SU-DHL-6 (cell line): ENCODE data around the gene ZNF14.
"Not testable (repeated sequence)": the region's sequence is repeated elsewhere in the genome, so short reads cannot be mapped to it uniquely, and the experiment has no call there.

Experiments
- H2AFZ ChIP-seq: fragments of 200-600 bp; sonication (generic); 2 replicates; pipeline ENCODE4 v1.6.1; 2014; ENCODE audit warnings: low read depth, mild to moderate bottlenecking, moderate library complexity, mixed read lengths, antibody characterized with exemption, low read length; ENCODE audit not compliant: severe bottlenecking
- H3F3A ChIP-seq: fragments of 200-600 bp; shearing (Covaris generic); 2 replicates; pipeline ENCODE4 v1.6.0; 2016; ENCODE audit warnings: antibody characterized with exemption, mild to moderate bottlenecking; ENCODE audit not compliant: insufficient read depth
- H3K27ac ChIP-seq: fragments of 200-600 bp; sonication (generic); 2 replicates; pipeline ENCODE4 v1.5.1; 2016; ENCODE audit warnings: low read depth, mild to moderate bottlenecking, low read length, moderate library complexity, mixed read lengths
- H3K27me3 ChIP-seq: fragments of 200-600 bp; sonication (generic), shearing (Covaris generic); 2 replicates; pipeline ENCODE4 v1.6.0; 2014; ENCODE audit warnings: mild to moderate bottlenecking, low read length
- H3K36me3 ChIP-seq: fragments of 200-600 bp; sonication (generic); 2 replicates; pipeline ENCODE4 v1.6.1; 2014; ENCODE audit warnings: mild to moderate bottlenecking, low read length, mixed read lengths
- H3K4me2 ChIP-seq: fragments of 300-600, 200-600 bp; shearing (Covaris generic), sonication (generic); 2 replicates; pipeline ENCODE4 v1.6.0; 2014; ENCODE audit warnings: low read length, low read depth, mild to moderate bottlenecking; ENCODE audit not compliant: poor library complexity, severe bottlenecking
- H3K4me3 ChIP-seq: fragments of 200-600 bp; sonication (generic); 2 replicates; pipeline ENCODE4 v1.5.1; 2014; ENCODE audit warnings: antibody characterized with exemption, low read length, mild to moderate bottlenecking, mixed read lengths; ENCODE audit not compliant: insufficient read depth, poor library complexity, severe bottlenecking
- H3K79me2 ChIP-seq: fragments of 200-600 bp; sonication (generic); 2 replicates; pipeline ENCODE4 v1.6.1; 2014; ENCODE audit warnings: mild to moderate bottlenecking, low read length, moderate library complexity; ENCODE audit not compliant: insufficient read depth
- H3K9ac ChIP-seq: fragments of 200-600 bp; sonication (generic); 2 replicates; pipeline ENCODE4 v1.7.0; 2014; ENCODE audit warnings: mild to moderate bottlenecking, low read length
- H3K9me2 ChIP-seq: fragments of 200-600 bp; sonication (generic); replicated peaks from 2 replicates; pipeline ENCODE4 v1.6.1; 2014; ENCODE audit warnings: low read length; ENCODE audit not compliant: insufficient read depth
- H3K9me3 ChIP-seq: fragments of 200-600 bp; sonication (generic); 2 replicates; pipeline ENCODE4 v1.6.1; 2014; ENCODE audit warnings: low read length, mixed read lengths; ENCODE audit not compliant: insufficient read depth
- H4K20me1 ChIP-seq: fragments of 200-600 bp; sonication (generic); 2 replicates; pipeline ENCODE4 v1.6.1; 2014; ENCODE audit warnings: low read depth, mild to moderate bottlenecking, antibody characterized with exemption, low read length, moderate library complexity, mixed read lengths
- EZH2phosphoT487 ChIP-seq: fragments of 200-600 bp; sonication (generic), shearing (Covaris generic); conservative IDR thresholded peaks from 2 replicates; pipeline ENCODE4 v1.6.1; 2018; ENCODE audit warnings: mild to moderate bottlenecking, antibody characterized with exemption, low read length, moderate library complexity, mixed read lengths
- TF ChIP-seq, protein P1 (sequence below): fragments of 200-600 bp; sonication (generic); IDR thresholded peaks from one replicate; pipeline ENCODE4 v1.5.1; 2017; ENCODE audit warnings: antibody characterized with exemption, mild to moderate bottlenecking, low read length, moderate library complexity; ENCODE audit not compliant: insufficient read depth, poor library complexity, severe bottlenecking

The ZNF14 gene

GRCh38 chr19:19710506-19710905 is 22.4 kb downstream of the ZNF14 start:
- Histone ChIP-seq H3K27ac (no peak overlapping the region), H4K20me1 (no peaks in the 10 kb centered on the region), H3K9me2 (no peaks in the 10 kb centered on the region), H3K79me2 (peaks cover 6% of the 10 kb centered on the region; the same call in 1 of the 2 replicates), H3F3A (peaks cover 13% of the 10 kb centered on the region; the same call in 1 of the 2 replicates), H3K4me3 (no peak overlapping the region), H3K4me2 (no peak overlapping the region), H3K9me3 (peaks cover 68% of the 10 kb centered on the region), H3K36me3 (peaks cover 59% of the 10 kb centered on the region), H2AFZ (no peak overlapping the region), H3K9ac (no peak overlapping the region), H3K27me3 (no peaks in the 10 kb centered on the region)
- TF ChIP-seq EZH2phosphoT487: no peak
- TF ChIP-seq, protein P1, sequence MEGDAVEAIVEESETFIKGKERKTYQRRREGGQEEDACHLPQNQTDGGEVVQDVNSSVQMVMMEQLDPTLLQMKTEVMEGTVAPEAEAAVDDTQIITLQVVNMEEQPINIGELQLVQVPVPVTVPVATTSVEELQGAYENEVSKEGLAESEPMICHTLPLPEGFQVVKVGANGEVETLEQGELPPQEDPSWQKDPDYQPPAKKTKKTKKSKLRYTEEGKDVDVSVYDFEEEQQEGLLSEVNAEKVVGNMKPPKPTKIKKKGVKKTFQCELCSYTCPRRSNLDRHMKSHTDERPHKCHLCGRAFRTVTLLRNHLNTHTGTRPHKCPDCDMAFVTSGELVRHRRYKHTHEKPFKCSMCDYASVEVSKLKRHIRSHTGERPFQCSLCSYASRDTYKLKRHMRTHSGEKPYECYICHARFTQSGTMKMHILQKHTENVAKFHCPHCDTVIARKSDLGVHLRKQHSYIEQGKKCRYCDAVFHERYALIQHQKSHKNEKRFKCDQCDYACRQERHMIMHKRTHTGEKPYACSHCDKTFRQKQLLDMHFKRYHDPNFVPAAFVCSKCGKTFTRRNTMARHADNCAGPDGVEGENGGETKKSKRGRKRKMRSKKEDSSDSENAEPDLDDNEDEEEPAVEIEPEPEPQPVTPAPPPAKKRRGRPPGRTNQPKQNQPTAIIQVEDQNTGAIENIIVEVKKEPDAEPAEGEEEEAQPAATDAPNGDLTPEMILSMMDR: no peak

- Histone ChIP-seq H3K79me2 (no peaks in the 10 kb centered on the region), H4K20me1 (no peaks in the 10 kb centered on the region), H3K4me3 (no peak overlapping the region), H3K9me2 (no peaks in the 10 kb centered on the region), H3K9ac (no peak overlapping the region), H3K36me3 (peaks cover 7% of the 10 kb centered on the region), H3K27ac (no peak overlapping the region), H3F3A (no peaks in the 10 kb centered on the region), H2AFZ (no peak overlapping the region), H3K4me2 (no peak overlapping the region), H3K9me3 (peaks cover 16% of the 10 kb centered on the region; the same call in 1 of the 2 replicates), H3K27me3 (no peaks in the 10 kb centered on the region)
- TF ChIP-seq, protein P1: no peak
- no peak for TF ChIP-seq EZH2phosphoT487
Observed at GRCh38 chr19:19704836-19705235, 28.1 kb downstream of the ZNF14 start.

GRCh38 chr19:19700493-19700892 is 32.4 kb downstream of the ZNF14 start:
- not testable (repeated sequence) for H3K9me2 ChIP-seq, H3K9me3 ChIP-seq, H3K36me3 ChIP-seq, H3K27me3 ChIP-seq, H3K79me2 ChIP-seq, H3K9ac ChIP-seq, H3K4me3 ChIP-seq, H4K20me1 ChIP-seq, H3F3A ChIP-seq, H3K4me2 ChIP-seq, H2AFZ ChIP-seq, H3K27ac ChIP-seq

GRCh38 chr19:19697589-19697988 is 35.3 kb downstream of the ZNF14 start:
- TF ChIP-seq, protein P1: no peak
- no peak for TF ChIP-seq EZH2phosphoT487
- H4K20me1 ChIP-seq: no peaks in the 10 kb centered on the region

More at GRCh38 chr19:19697589-19697988, 35.3 kb downstream of the ZNF14 start:
- Histone ChIP-seq H3K27ac (no peak overlapping the region), H3K9me2 (no peaks in the 10 kb centered on the region), H3K9me3 (no peaks in the 10 kb centered on the region), H3K27me3 (no peaks in the 10 kb centered on the region), H3K4me3 (no peak overlapping the region), H3K36me3 (no peaks in the 10 kb centered on the region), H3K79me2 (no peaks in the 10 kb centered on the region), H2AFZ (no peak overlapping the region), H3K4me2 (no peak overlapping the region), H3K9ac (no peak overlapping the region), H3F3A (no peaks in the 10 kb centered on the region)
